Endodermal cell (in vitro differentiated cells): ENCODE results near the gene ZDHHC4. TPM values are rescaled to one million over a fixed set of nuclear protein-coding genes. Genes with fewer than 3 reads are reported as not detected.
A peak's percentile ranks its signal among the peaks of the same experiment; 100 is the strongest.

Source experiments
- DNase-seq: peaks from one replicate; pipeline ENCODE4 v3.0.0-alpha.2; 2017
- H3K27ac ChIP-seq: 2 replicates; pipeline ENCODE4 v1.5.1; 2013; ENCODE audit warnings: mild to moderate bottlenecking, low read depth, low read length, moderate library complexity
- H3K27me3 ChIP-seq: 2 replicates; pipeline ENCODE4 v1.6.1; 2013; ENCODE audit warnings: mild to moderate bottlenecking, low read length, moderate library complexity; ENCODE audit not compliant: insufficient read depth, control insufficient read depth, poor library complexity, severe bottlenecking
- H3K36me3 ChIP-seq: 2 replicates; pipeline ENCODE4 v1.7.0; 2013; ENCODE audit warnings: mild to moderate bottlenecking, low read length, moderate library complexity; ENCODE audit not compliant: control insufficient read depth, insufficient read depth
- H3K4me1 ChIP-seq: one replicate; pipeline ENCODE4 v1.7.0; 2013; ENCODE audit warnings: low read length; ENCODE audit not compliant: control insufficient read depth, insufficient read depth
- H3K4me3 ChIP-seq: 2 replicates; pipeline ENCODE4 v1.5.1; 2013; ENCODE audit warnings: mild to moderate bottlenecking, low read length, moderate library complexity
- H3K9ac ChIP-seq: 2 replicates; pipeline ENCODE4 v1.6.1; 2013; ENCODE audit warnings: mild to moderate bottlenecking, low read length, moderate library complexity; ENCODE audit not compliant: poor library complexity, severe bottlenecking; ENCODE audit errors: extremely low read depth
- H3K9me3 ChIP-seq: 2 replicates; pipeline ENCODE4 v1.6.1; 2013; ENCODE audit warnings: mild to moderate bottlenecking, low read length, moderate library complexity; ENCODE audit not compliant: control insufficient read depth
- H3K27ac Mint-ChIP-seq: 2 replicates; pipeline ENCODE4 v1.8.0; 2020; ENCODE audit warnings: mixed read lengths
- H3K27me3 Mint-ChIP-seq: 2 replicates; pipeline ENCODE4 v1.8.0; 2021; ENCODE audit warnings: mild to moderate bottlenecking, mixed read lengths; ENCODE audit not compliant: insufficient read depth
- H3K36me3 Mint-ChIP-seq: 2 replicates; pipeline ENCODE4 v1.8.0; 2020; ENCODE audit warnings: low read depth, mixed read lengths
- H3K4me1 Mint-ChIP-seq: 2 replicates; pipeline ENCODE4 v1.8.0; 2020; ENCODE audit warnings: mixed read lengths
- H3K4me3 Mint-ChIP-seq: 2 replicates; pipeline ENCODE4 v1.8.0; 2020; ENCODE audit warnings: mild to moderate bottlenecking, moderate library complexity, mixed read lengths
- H3K9me3 Mint-ChIP-seq: 2 replicates; pipeline ENCODE4 v1.8.0; 2020; ENCODE audit warnings: mild to moderate bottlenecking, mixed read lengths
- CTCF ChIP-seq: fragments of 200-600 bp; sonication (generic); conservative IDR thresholded peaks from 2 replicates; pipeline ENCODE4 v1.5.0; 2021; ENCODE audit warnings: antibody characterized with exemption, mild to moderate bottlenecking
- WGBS, 2 experiments: methylation state at CpG; one replicate each; pipeline versions ENCODE4 v1.1.5 to v1.1.7; 2013; ENCODE audit warnings: missing lambda C conversion rate in 2 of 2, mixed read lengths in 1 of 2; ENCODE audit not compliant: insufficient coverage in 1 of 2, insufficient read length in 1 of 2; 5-methylcytosine and 5-hydroxymethylcytosine counted together
- total RNA-seq, 2 donors: library from RNA; stranded (reverse); fragmentation: NEBNext Ultra II Directional in 1 of 2; extraction: Animal tissue kit (Norgen Biotek cat#: 25700) in 1 of 2; gene quantifications; 2 replicates in 1 of 2; 3 replicates in 1 of 2; pipeline ENCODE4 v1.2.1, GENCODE V29; 2021

The ZDHHC4 gene
- total RNA-seq, 2 donors from 2014 or later = 79.1 to 85.6 TPM

DNA sequence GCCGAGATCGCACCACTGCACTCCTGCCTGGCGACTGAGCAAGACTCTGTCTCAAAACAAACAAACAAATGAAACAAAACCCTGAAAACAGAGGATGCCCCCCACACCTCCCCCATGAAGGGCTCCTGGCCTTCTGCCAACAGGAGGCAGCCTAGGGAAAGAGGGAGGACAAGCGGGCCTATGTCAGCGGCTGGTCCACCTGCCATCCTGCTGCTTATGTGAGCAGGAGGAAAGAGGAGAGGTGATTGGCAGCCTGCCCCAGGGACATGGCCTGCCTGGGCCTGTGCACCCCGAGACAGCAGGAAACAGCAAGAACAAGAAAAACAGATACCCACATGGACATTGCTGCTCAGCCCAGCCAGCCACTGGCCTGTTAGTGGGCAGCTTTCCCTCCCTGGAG lies 50.8 kb downstream of the ZDHHC4 start:
- H3K4me1 Mint-ChIP-seq = peaks cover 2% of the 10 kb centered on the region
- WGBS, 2 experiments = 91 to 100% methylated on average over 2 to 6 of the region's 6 CpGs

GRCh38 chr7:6630007-6630849 lies 53.0 kb downstream of the ZDHHC4 start:
- H3K27ac Mint-ChIP-seq = peak overlapping the region; percentile 52
- Histone ChIP-seq H3K4me1 (no peaks in the 10 kb centered on the region), H3K27me3 (no peaks in the 10 kb centered on the region), H3K4me3 (no peak overlapping the region), H3K27ac (no peak overlapping the region), H3K9me3 (no peaks in the 10 kb centered on the region), H3K36me3 (no peaks in the 10 kb centered on the region), H3K9ac (no peak overlapping the region)
- 88 to 92% methylated on average over 7 to 11 of the region's 11 CpGs for WGBS, 2 experiments
- no peak for DNase-seq
- H3K36me3 Mint-ChIP-seq = peaks cover 2% of the 10 kb centered on the region
- no peaks in the 10 kb centered on the region for H3K27me3 Mint-ChIP-seq
- H3K9me3 Mint-ChIP-seq = no peaks in the 10 kb centered on the region
- H3K4me1 Mint-ChIP-seq = peaks cover 3% of the 10 kb centered on the region
- no peak overlapping the region for H3K4me3 Mint-ChIP-seq
- no peak for TF ChIP-seq CTCF

More for the DNA sequence above, 50.8 kb downstream of the ZDHHC4 start:
- H3K27me3 Mint-ChIP-seq = no peaks in the 10 kb centered on the region
- Histone ChIP-seq H3K4me1 (no peaks in the 10 kb centered on the region), H3K9me3 (no peaks in the 10 kb centered on the region), H3K27me3 (no peaks in the 10 kb centered on the region), H3K36me3 (peaks cover 7% of the 10 kb centered on the region), H3K27ac (no peak overlapping the region), H3K4me3 (no peak overlapping the region), H3K9ac (no peak overlapping the region)
- peak; percentile 23 for TF ChIP-seq CTCF
- no peaks in the 10 kb centered on the region for H3K9me3 Mint-ChIP-seq
- peaks cover 16% of the 10 kb centered on the region for H3K36me3 Mint-ChIP-seq
- DNase-seq = no peak
- H3K27ac Mint-ChIP-seq = no peak overlapping the region
- H3K4me3 Mint-ChIP-seq = no peak overlapping the region

- Histone ChIP-seq H3K36me3 (no peaks in the 10 kb centered on the region), H3K9ac (no peak overlapping the region), H3K27ac (no peak overlapping the region), H3K9me3 (no peaks in the 10 kb centered on the region), H3K4me1 (no peaks in the 10 kb centered on the region), H3K4me3 (no peak overlapping the region), H3K27me3 (no peaks in the 10 kb centered on the region)
- WGBS, 2 experiments = 73 to 81% methylated on average over 6 to 7 of the region's 7 CpGs
- H3K27me3 Mint-ChIP-seq = no peaks in the 10 kb centered on the region
- H3K4me3 Mint-ChIP-seq = no peak overlapping the region
- no peak for DNase-seq
- peaks cover 1% of the 10 kb centered on the region for H3K36me3 Mint-ChIP-seq
- no peaks in the 10 kb centered on the region for H3K9me3 Mint-ChIP-seq
- peaks cover 7% of the 10 kb centered on the region for H3K4me1 Mint-ChIP-seq
- H3K27ac Mint-ChIP-seq = no peak overlapping the region
- TF ChIP-seq CTCF = no peak
These were observed 54.4 kb downstream of the ZDHHC4 start for GRCh38 chr7:6631605-6632004.
